Measurements from ENCODE around the gene PCSK5. TPM values are rescaled to one million over a fixed set of nuclear protein-coding genes. Genes with fewer than 3 reads are reported as not detected.
"Not testable (repeated sequence)": the region's sequence is repeated elsewhere in the genome, so short reads cannot be mapped to it uniquely, and the experiment has no call there.

Gene PCSK5
- total and polyA plus RNA-seq, 7 experiments from 2014 or later, result 5.2 to 35.0 (median 19.1) TPM

- H3K36me3 ChIP-seq (ENCODE audit: control insufficient read depth in 2 of 3, insufficient read depth in 3 of 3, low read length in 3 of 3), result no peaks in the 10 kb centered on the region
- DNase-seq (no peak), ATAC-seq (no peak)
- Mint-ChIP-seq H3K27ac (no peak overlapping the region), H3K27me3 (peaks cover 0 to 9% (median 0%) of the 10 kb centered on the region in 5 donors), H3K9me3 (no peaks in the 10 kb centered on the region), H3K4me1 (no peaks in the 10 kb centered on the region), H3K36me3 (peaks cover 0 to 3% (median 0%) of the 10 kb centered on the region in 5 donors), H3K4me3 (no peak overlapping the region)
- ChIA-PET POLR2A (no interaction called here), CTCF (no interaction called here)
- no peak overlapping the region for H3K27ac ChIP-seq (ENCODE audit: low read depth, low read length)
- no peaks in the 10 kb centered on the region for H3K4me1 ChIP-seq (ENCODE audit: control insufficient read depth in 2 of 2, insufficient read depth in 2 of 2, low read length in 2 of 2)
- no peak overlapping the region for H3K4me3 ChIP-seq (ENCODE audit: low read length)
- intact Hi-C loops (cut with micrococcal nuclease), result no loop called here
- H3K27me3 ChIP-seq (ENCODE audit: control insufficient read depth in 2 of 2, insufficient read depth in 2 of 2, low read length in 2 of 2), result no peaks in the 10 kb centered on the region
- no peaks in the 10 kb centered on the region for H3K9me3 ChIP-seq (ENCODE audit: control insufficient read depth in 2 of 3, low read length in 3 of 3)
These were observed 37.7 kb upstream of the PCSK5 start for GRCh38 chr9:75852746-75853145.

DNA sequence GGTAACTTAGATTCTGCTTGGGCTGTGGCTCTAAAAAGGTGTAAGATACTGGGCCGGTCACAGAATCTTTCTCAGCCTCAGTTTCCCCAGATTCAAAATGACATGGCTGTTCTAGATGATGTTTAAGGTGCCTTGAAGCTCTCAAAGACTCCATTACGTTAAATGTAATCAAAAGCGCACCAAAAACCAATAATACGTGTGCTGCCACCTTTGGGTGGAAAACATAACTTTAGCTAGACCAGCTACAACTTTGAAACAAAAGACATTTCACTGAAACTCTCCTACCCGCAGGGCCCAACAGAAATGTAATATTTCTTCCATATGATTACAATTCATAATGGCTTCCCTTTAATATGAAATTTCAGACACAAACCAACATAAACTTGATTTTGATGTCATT is 35.0 kb upstream of the PCSK5 start:
- ATAC-seq, result no peak
- Mint-ChIP-seq H3K4me1 (no peaks in the 10 kb centered on the region), H3K4me3 (no peak overlapping the region), H3K9me3 (no peaks in the 10 kb centered on the region), H3K27ac (no peak overlapping the region), H3K27me3 (peaks cover 0 to 15% (median 0%) of the 10 kb centered on the region in 5 donors), H3K36me3 (peaks cover 0 to 3% (median 0%) of the 10 kb centered on the region in 5 donors)
- Histone ChIP-seq H3K27me3 (ENCODE audit: control insufficient read depth in 2 of 2, insufficient read depth in 2 of 2, low read length in 2 of 2) (no peaks in the 10 kb centered on the region), H3K27ac (ENCODE audit: low read depth, low read length) (no peak overlapping the region), H3K9me3 (ENCODE audit: control insufficient read depth in 2 of 3, low read length in 3 of 3) (no peaks in the 10 kb centered on the region), H3K4me1 (ENCODE audit: control insufficient read depth in 2 of 2, insufficient read depth in 2 of 2, low read length in 2 of 2) (no peaks in the 10 kb centered on the region), H3K4me3 (ENCODE audit: low read length) (no peak overlapping the region), H3K36me3 (ENCODE audit: control insufficient read depth in 2 of 3, insufficient read depth in 3 of 3, low read length in 3 of 3) (no peaks in the 10 kb centered on the region)
- POLR2A ChIA-PET, result no interaction called here
- DNase-seq, result no peak
- CTCF ChIA-PET, result no interaction called here
- intact Hi-C loops (cut with micrococcal nuclease), result no loop called here

DNA sequence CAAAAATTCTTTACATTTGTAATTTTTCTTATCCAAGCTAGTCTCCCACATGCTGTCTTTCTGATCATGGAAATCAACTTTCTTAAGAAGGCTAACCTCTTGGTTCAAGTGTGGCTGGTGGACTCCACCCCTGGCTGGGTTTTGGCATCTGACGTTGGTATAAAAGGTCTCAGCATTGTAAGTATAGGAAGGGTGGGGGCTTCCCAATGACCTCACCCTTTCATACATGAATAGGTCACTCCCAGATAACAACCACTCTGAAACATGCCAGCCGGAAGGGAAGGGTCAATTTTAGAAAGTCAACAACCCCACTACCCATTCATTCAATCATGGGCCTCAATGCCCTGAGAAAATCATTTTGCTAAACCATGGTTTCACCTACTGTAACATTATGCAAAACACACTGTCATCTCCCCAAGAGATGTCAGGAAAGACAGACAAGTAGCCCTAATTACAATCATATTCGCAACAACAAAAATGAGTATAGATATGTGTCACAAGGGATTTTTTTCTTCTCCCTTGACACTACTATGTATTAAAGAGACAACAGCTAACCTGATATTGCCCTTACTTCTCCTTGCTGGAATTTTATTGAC is 31.9 kb upstream of the PCSK5 start:
- no peak for DNase-seq
- ChIA-PET CTCF (interaction anchor here (1.1 to 1.5 kb wide), 3 partner anchors 8 to 444 kb away, joined by 3 to 4 read pairs (median 3); no protein-coding TSS in a partner anchor), POLR2A (interaction anchor here (0.7 kb wide), 1 partner anchor 12 kb away, joined by 3 read pairs; no protein-coding TSS in a partner anchor)
- Histone ChIP-seq H3K36me3 (ENCODE audit: control insufficient read depth in 2 of 3, insufficient read depth in 3 of 3, low read length in 3 of 3) (no peaks in the 10 kb centered on the region), H3K4me3 (ENCODE audit: low read length) (no peak overlapping the region), H3K9me3 (ENCODE audit: control insufficient read depth in 2 of 3, low read length in 3 of 3) (no peaks in the 10 kb centered on the region), H3K27me3 (ENCODE audit: control insufficient read depth in 2 of 2, insufficient read depth in 2 of 2, low read length in 2 of 2) (no peaks in the 10 kb centered on the region), H3K4me1 (ENCODE audit: control insufficient read depth in 2 of 2, insufficient read depth in 2 of 2, low read length in 2 of 2) (no peaks in the 10 kb centered on the region), H3K27ac (ENCODE audit: low read depth, low read length) (no peak overlapping the region)
- no peaks in the 10 kb centered on the region for H3K9me3 Mint-ChIP-seq
- intact Hi-C loops (cut with micrococcal nuclease), result no loop called here
- no peak overlapping the region for H3K27ac Mint-ChIP-seq
- no peaks in the 10 kb centered on the region for H3K4me1 Mint-ChIP-seq
- peaks cover 0 to 17% (median 0%) of the 10 kb centered on the region in 5 donors for H3K27me3 Mint-ChIP-seq
- no peaks in the 10 kb centered on the region for H3K36me3 Mint-ChIP-seq
- ATAC-seq, result no peak
- H3K4me3 Mint-ChIP-seq, result no peak overlapping the region

- Mint-ChIP-seq H3K27me3 (peaks cover 0 to 7% (median 0%) of the 10 kb centered on the region in 5 donors), H3K4me1 (peaks cover 0 to 15% (median 5%) of the 10 kb centered on the region in 7 donors), H3K9me3 (no peaks in the 10 kb centered on the region), H3K27ac (no peak overlapping the region), H3K36me3 (no peaks in the 10 kb centered on the region), H3K4me3 (no peak overlapping the region)
- no peaks in the 10 kb centered on the region for H3K9me3 ChIP-seq (ENCODE audit: control insufficient read depth in 2 of 3, low read length in 3 of 3)
- intact Hi-C loops (cut with micrococcal nuclease), result no loop called here
- no peak overlapping the region for H3K27ac ChIP-seq (ENCODE audit: low read depth, low read length)
- POLR2A ChIA-PET, result no interaction called here
- DNase-seq (no peak), ATAC-seq (no peak)
- peaks cover 0 to 2% of the 10 kb centered on the region in 2 donors for H3K4me1 ChIP-seq (ENCODE audit: control insufficient read depth in 2 of 2, insufficient read depth in 2 of 2, low read length in 2 of 2)
- H3K27me3 ChIP-seq (ENCODE audit: control insufficient read depth in 2 of 2, insufficient read depth in 2 of 2, low read length in 2 of 2), result no peaks in the 10 kb centered on the region
- H3K4me3 ChIP-seq (ENCODE audit: low read length), result no peak overlapping the region
- H3K36me3 ChIP-seq (ENCODE audit: control insufficient read depth in 2 of 3, insufficient read depth in 3 of 3, low read length in 3 of 3), result no peaks in the 10 kb centered on the region
- CTCF ChIA-PET, result interaction anchor here (1.2 kb wide), 1 partner anchor 239 kb away, joined by 3 read pairs; no protein-coding TSS in a partner anchor
These were observed 26.2 kb upstream of the PCSK5 start for GRCh38 chr9:75864266-75864665.

DNA sequence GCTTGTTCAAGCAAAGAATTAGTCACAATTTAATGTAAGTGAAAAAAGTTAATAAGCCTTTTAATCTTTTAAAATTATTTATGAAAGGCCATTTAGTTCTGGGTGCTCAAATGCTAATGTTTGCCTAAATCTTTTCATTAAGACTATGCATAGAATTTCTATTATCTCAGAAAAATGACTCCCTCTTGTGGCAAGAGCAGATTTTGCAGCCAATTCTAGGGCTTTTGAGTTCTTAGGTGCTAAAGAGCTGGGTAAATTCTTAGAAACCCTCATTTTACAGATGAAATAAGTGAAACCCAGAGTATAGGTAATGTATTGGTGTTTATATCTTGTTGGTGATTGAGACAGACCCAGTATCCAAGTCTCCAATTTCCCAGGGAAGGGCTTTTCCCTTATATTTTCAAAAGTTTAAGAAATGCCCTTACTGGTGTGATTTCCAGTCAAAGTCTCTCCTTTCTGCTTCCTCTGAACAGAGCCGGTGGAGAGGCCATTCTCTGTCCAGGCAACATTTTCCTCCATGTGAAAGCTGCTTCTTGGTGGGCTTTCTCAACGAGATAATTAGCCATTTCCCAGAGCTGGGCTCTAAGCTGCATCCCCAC is 24.1 kb upstream of the PCSK5 start:
- no peak overlapping the region for H3K4me3 ChIP-seq (ENCODE audit: low read length)
- peak; percentile 61 for ATAC-seq
- Mint-ChIP-seq H3K36me3 (no peaks in the 10 kb centered on the region), H3K27ac (no peak overlapping the region), H3K4me1 (peaks cover 0 to 33% (median 23%) of the 10 kb centered on the region in 7 donors), H3K4me3 (no peak overlapping the region), H3K27me3 (peaks cover 0 to 4% (median 0%) of the 10 kb centered on the region in 5 donors), H3K9me3 (no peaks in the 10 kb centered on the region)
- peak in 6 of 9 donors; percentile 18 to 61 (median 52) for DNase-seq
- H3K4me1 ChIP-seq (ENCODE audit: control insufficient read depth in 2 of 2, insufficient read depth in 2 of 2, low read length in 2 of 2), result peaks cover 0 to 18% of the 10 kb centered on the region in 2 donors
- H3K36me3 ChIP-seq (ENCODE audit: control insufficient read depth in 2 of 3, insufficient read depth in 3 of 3, low read length in 3 of 3), result no peaks in the 10 kb centered on the region
- H3K27me3 ChIP-seq (ENCODE audit: control insufficient read depth in 2 of 2, insufficient read depth in 2 of 2, low read length in 2 of 2), result no peaks in the 10 kb centered on the region
- ChIA-PET POLR2A (interaction anchor here (1.4 kb wide), 1 partner anchor 26 kb away, joined by 4 read pairs; no protein-coding TSS in a partner anchor), CTCF (interaction anchor here (0.7 to 1.2 kb wide), 8 partner anchors 8 to 441 kb away, joined by 3 to 5 read pairs (median 4); no protein-coding TSS in a partner anchor)
- intact Hi-C loops (cut with micrococcal nuclease), result loop anchor here (1.0 to 5.0 kb wide), 9 partner anchors 24 to 1094 kb away; partner anchors contain the start of gene PCSK5 (in 1 of the 2)
- no peaks in the 10 kb centered on the region for H3K9me3 ChIP-seq (ENCODE audit: control insufficient read depth in 2 of 3, low read length in 3 of 3)
- H3K27ac ChIP-seq (ENCODE audit: low read depth, low read length), result no peak overlapping the region

GRCh38 chr9:75868526-75868925 is 21.9 kb upstream of the PCSK5 start:
- ATAC-seq; H3K27ac Mint-ChIP-seq; H3K9me3 Mint-ChIP-seq; H3K9me3 ChIP-seq (ENCODE audit: control insufficient read depth in 2 of 3, low read length in 3 of 3); DNase-seq; H3K36me3 Mint-ChIP-seq; H3K4me3 Mint-ChIP-seq; H3K27me3 Mint-ChIP-seq; H3K27ac ChIP-seq (ENCODE audit: low read depth, low read length); H3K4me3 ChIP-seq (ENCODE audit: low read length); H3K36me3 ChIP-seq (ENCODE audit: control insufficient read depth in 2 of 3, insufficient read depth in 3 of 3, low read length in 3 of 3); H3K27me3 ChIP-seq (ENCODE audit: control insufficient read depth in 2 of 2, insufficient read depth in 2 of 2, low read length in 2 of 2): not testable (repeated sequence)
- POLR2A ChIA-PET, result interaction anchor here (1.8 kb wide), 1 partner anchor 22 kb away, joined by 6 read pairs; the partner anchor contains the start of gene PCSK5
- peaks cover 0 to 18% of the 10 kb centered on the region in 2 donors for H3K4me1 ChIP-seq (ENCODE audit: control insufficient read depth in 2 of 2, insufficient read depth in 2 of 2, low read length in 2 of 2)
- intact Hi-C loops (cut with micrococcal nuclease), result loop anchor here (5.0 kb wide), 3 partner anchors 601 to 1096 kb away; no protein-coding TSS in a partner anchor
- peaks cover 0 to 33% (median 23%) of the 10 kb centered on the region in 7 donors for H3K4me1 Mint-ChIP-seq
- CTCF ChIA-PET, result interaction anchor here (0.7 to 1.2 kb wide), 2 partner anchors 15 to 434 kb away, joined by 4 to 5 read pairs; no protein-coding TSS in a partner anchor

Data from naive thymus-derived CD4-positive, alpha-beta T cell (primary cell).